IMR-90 (cell line): ENCODE data around the gene KCNN3. TPM values are rescaled to one million over a fixed set of nuclear protein-coding genes. Genes with fewer than 3 reads are reported as not detected.

ENCODE experiments used
- ATAC-seq: fragments of 200-7000 bp; cut with Tn5 transposase; 2 replicates; pipeline ENCODE4 v1.9.1; 2020; ENCODE audit warnings: low read depth, mild to moderate bottlenecking, moderate library complexity
- BruUV-seq: library from RNA; stranded (reverse); fragments of 400-500 nt; replicated peaks from 2 replicates; lab custom pipeline; 2021; lab: Mats Ljungman, UMichigan
- CTCF ChIA-PET: fragments of 300-600 bp; formaldehyde crosslinking; extraction: SDS; loops from one replicate; lab custom pipeline; 2021; ENCODE audit warnings: antibody characterized with exemption; lab: Yijun Ruan, JAX
- POLR2A ChIA-PET: fragments of 300-600 bp; sonication (Branson Sonifier 250); formaldehyde crosslinking; loops from one replicate; lab custom pipeline; 2022; ENCODE audit warnings: antibody characterized with exemption; ENCODE audit not compliant: unreplicated experiment; lab: Charles Lee
- DNase-seq: peaks from one replicate; pipeline ENCODE4 v3.0.0; 2013
- H2AFZ ChIP-seq: replicated peaks from 2 replicates; pipeline ENCODE3; 2013; ENCODE audit warnings: low read length, mild to moderate bottlenecking; ENCODE audit not compliant: poor library complexity
- H2AK5ac ChIP-seq: 2 replicates; pipeline ENCODE4 v1.6.1; 2013; ENCODE audit warnings: low read depth, low read length, inconsistent platforms
- H2AK9ac ChIP-seq: replicated peaks from 2 replicates; pipeline ENCODE3; 2013; ENCODE audit warnings: mild to moderate bottlenecking, low read depth, low read length, moderate library complexity; ENCODE audit not compliant: poor library complexity
- H2BK120ac ChIP-seq: 2 replicates; pipeline ENCODE4 v1.6.1; 2013; ENCODE audit warnings: low read depth, low read length, inconsistent platforms
- H2BK15ac ChIP-seq: 3 replicates; pipeline ENCODE4 v1.6.1; 2013; ENCODE audit warnings: low read depth, low read length, inconsistent platforms
- H2BK20ac ChIP-seq: 2 replicates; pipeline ENCODE4 v1.6.1; 2013; ENCODE audit warnings: low read depth, mild to moderate bottlenecking, inconsistent platforms, low read length, moderate library complexity
- H2BK5ac ChIP-seq: 2 replicates; pipeline ENCODE4 v1.6.1; 2013; ENCODE audit warnings: mild to moderate bottlenecking, low read depth, low read length, inconsistent platforms; ENCODE audit not compliant: poor library complexity, severe bottlenecking
- H3K14ac ChIP-seq: replicated peaks from 2 replicates; pipeline ENCODE4 v1.6.1; 2013; ENCODE audit warnings: low read depth, low read length, inconsistent platforms
- H3K18ac ChIP-seq: 2 replicates; pipeline ENCODE4 v1.6.1; 2013; ENCODE audit warnings: low read depth, low read length, control low read depth
- H3K23ac ChIP-seq: 2 replicates; pipeline ENCODE4 v1.6.1; 2013; ENCODE audit warnings: low read depth, low read length, inconsistent platforms
- H3K27ac ChIP-seq: 2 replicates; pipeline ENCODE4 v1.5.1; 2013; ENCODE audit warnings: mild to moderate bottlenecking, control low read depth, low read length; ENCODE audit not compliant: insufficient read depth
- H3K27me3 ChIP-seq: 2 replicates; pipeline ENCODE4 v1.6.1; 2013; ENCODE audit warnings: low read length; ENCODE audit not compliant: control insufficient read depth, insufficient read depth
- H3K36me3 ChIP-seq: 2 replicates; pipeline ENCODE4 v1.6.1; 2013; ENCODE audit warnings: low read length, mixed read lengths; ENCODE audit not compliant: control insufficient read depth, insufficient read depth
- H3K4ac ChIP-seq: 2 replicates; pipeline ENCODE4 v1.6.1; 2013; ENCODE audit warnings: low read depth, low read length, inconsistent platforms
- H3K4me1 ChIP-seq: 2 replicates; pipeline ENCODE4 v1.6.1; 2013; ENCODE audit warnings: low read length, mixed read lengths; ENCODE audit not compliant: control insufficient read depth, insufficient read depth
- H3K4me2 ChIP-seq: 2 replicates; pipeline ENCODE4 v1.6.1; 2013; ENCODE audit warnings: low read depth, mild to moderate bottlenecking, control low read depth, low read length, moderate library complexity
- H3K4me3 ChIP-seq: 2 replicates; pipeline ENCODE4 v1.5.1; 2013; ENCODE audit warnings: low read depth, mild to moderate bottlenecking, control low read depth, low read length, moderate library complexity; ENCODE audit not compliant: insufficient read depth
- H3K56ac ChIP-seq: 2 replicates; pipeline ENCODE4 v1.6.1; 2013; ENCODE audit warnings: low read length, inconsistent platforms; ENCODE audit not compliant: insufficient read depth; ENCODE audit errors: extremely low read depth
- H3K79me1 ChIP-seq, 2 experiments: 2 replicates each; pipeline ENCODE4 v1.6.1; 2013; ENCODE audit warnings: low read length in 2 of 2, inconsistent platforms in 1 of 2, low read depth in 1 of 2
- H3K9ac ChIP-seq: 2 replicates; pipeline ENCODE4 v1.6.1; 2013; ENCODE audit warnings: low read depth, low read length, control low read depth
- H3K9me1 ChIP-seq: 2 replicates; pipeline ENCODE4 v1.6.1; 2013; ENCODE audit warnings: low read length, inconsistent platforms; ENCODE audit not compliant: insufficient read depth
- H3K9me3 ChIP-seq: 2 replicates; pipeline ENCODE4 v1.6.1; 2013; ENCODE audit warnings: low read length; ENCODE audit not compliant: control insufficient read depth, insufficient read depth
- H4K20me1 ChIP-seq: 2 replicates; pipeline ENCODE4 v1.6.1; 2013; ENCODE audit warnings: low read length, inconsistent platforms; ENCODE audit not compliant: insufficient read depth
- H4K5ac ChIP-seq: 2 replicates; pipeline ENCODE4 v1.6.1; 2013; ENCODE audit warnings: mild to moderate bottlenecking, low read depth, low read length, control low read depth
- H4K8ac ChIP-seq, 2 experiments: 2 replicates each; pipeline ENCODE4 v1.6.1; 2013; ENCODE audit warnings: low read depth in 2 of 2, low read length in 2 of 2, control low read depth in 1 of 2, inconsistent platforms in 1 of 2
- H4K91ac ChIP-seq: 2 replicates; pipeline ENCODE4 v1.6.1; 2013; ENCODE audit warnings: low read depth, low read length, inconsistent platforms; ENCODE audit not compliant: insufficient read depth
- ELK1 ChIP-seq: fragments of 150-350 bp; IDR thresholded peaks from 2 replicates; pipeline ENCODE4 v1.6.1; 2016; ENCODE audit warnings: low read depth, mild to moderate bottlenecking, low read length, moderate library complexity, borderline replicate concordance
- FOS ChIP-seq: fragments of 150-350 bp; IDR thresholded peaks from 2 replicates; pipeline ENCODE4 v1.6.1; 2016; ENCODE audit warnings: low read depth, low read length
- WGBS, 2 experiments: methylation state at CpG; one replicate each; pipeline versions ENCODE4 v1.1.5 to v1.1.7; 2013; ENCODE audit warnings: missing lambda C conversion rate in 2 of 2; ENCODE audit not compliant: insufficient read length in 1 of 2; ENCODE audit errors: extremely low coverage in 2 of 2; 5-methylcytosine and 5-hydroxymethylcytosine counted together
- dilution Hi-C: fragments of 300-500 bp; cut with HindIII; formaldehyde crosslinking; loops from one replicate; pipeline ENCODE4 v1.14.3; 2018; ENCODE audit warnings: low sequenced_read_pairs; ENCODE audit not compliant: unreplicated experiment
- in situ Hi-C: fragments of 300-500 bp; cut with MboI; formaldehyde crosslinking; loops from 3 replicates; pipeline ENCODE4 v1.14.3; 2019; ENCODE audit warnings: low sequenced_read_pairs, inconsistent platforms, mixed read lengths
- intact Hi-C: fragments of 100-400 bp; cut with micrococcal nuclease; formaldehyde crosslinking; loops from 2 replicates; pipeline ENCODE4 v1.10.0; 2022
- polyA plus RNA-seq, 3 experiments: library from polyadenylated mRNA; depleted of rRNA; stranded (reverse); fragments of >200 nt; gene quantifications; 2 replicates each; pipeline ENCODE4 v1.2.3, GENCODE V29; 2012; ENCODE audit warnings: low replicate concordance in 1 of 3
- total RNA-seq: library from RNA; depleted of rRNA; stranded (reverse); fragments of >200 nt; gene quantifications from 2 replicates; pipeline ENCODE4 v1.2.3, GENCODE V29; 2012

KCNN3 gene
- total and polyA plus RNA-seq, 2 of the 4 experiments (the other 2 are of a cell fraction): 0.02 TPM; not detected in 1

- TF ChIP-seq FOS: peak; percentile 49; the same call in 1 of the 2 replicates
- TF ChIP-seq ELK1: no peak
- peak; percentile 80 for DNase-seq
- H2AK5ac ChIP-seq: no peak overlapping the region
- H2BK5ac ChIP-seq: no peak overlapping the region
- no peak overlapping the region for H3K4ac ChIP-seq
- ChIA-PET POLR2A (no interaction called here), CTCF (no interaction called here)
- no peak overlapping the region for H3K4me2 ChIP-seq
- no peak overlapping the region for H3K14ac ChIP-seq
- H3K36me3 ChIP-seq: no peaks in the 10 kb centered on the region
- no peak overlapping the region for H3K56ac ChIP-seq
- H2AK9ac ChIP-seq: no peak overlapping the region
- no peak overlapping the region for H4K8ac ChIP-seq
- BruUV-seq: no TSS peak
- WGBS, 2 experiments: no CpG with 5 or more reads among the region's 6 CpGs
- 0 out of 2 replicates have a peak, but pooled peaks cover 1% of the 10 kb centered on the region for H3K9me3 ChIP-seq
- no peak overlapping the region for H2BK120ac ChIP-seq
- H3K27ac ChIP-seq: no peak overlapping the region
- H3K4me1 ChIP-seq: no peaks in the 10 kb centered on the region
- H3K23ac ChIP-seq: no peak overlapping the region
- in situ Hi-C loops (no loop called here), intact Hi-C loops (no loop called here), dilution Hi-C loops (no loop called here)
- H4K20me1 ChIP-seq: no peaks in the 10 kb centered on the region
- H3K4me3 ChIP-seq: no peak overlapping the region
- no peak overlapping the region for H4K5ac ChIP-seq
- no peak overlapping the region for H2BK15ac ChIP-seq
- no peak overlapping the region for H4K91ac ChIP-seq
- H2AFZ ChIP-seq: no peak overlapping the region
- H3K9me1 ChIP-seq: no peaks in the 10 kb centered on the region
- H3K27me3 ChIP-seq: peaks cover 16% of the 10 kb centered on the region
- H3K79me1 ChIP-seq: no peaks in the 10 kb centered on the region
- no peak overlapping the region for H2BK20ac ChIP-seq
- ATAC-seq: peak; percentile 79
- no peak overlapping the region for H3K18ac ChIP-seq
- no peak overlapping the region for H3K9ac ChIP-seq
Measured at GRCh38 chr1:154736841-154737240, 133.2 kb downstream of the KCNN3 start.
